Lung microvascular endothelial cell (primary cell): ENCODE results near the gene FBXO28. TPM values are rescaled to one million over a fixed set of nuclear protein-coding genes. Genes with fewer than 3 reads are reported as not detected.

Experiments used
- DNase-seq, 2 donors: peaks; one replicate each; pipeline versions ENCODE4 v3.0.0 to v3.0.0-alpha.2; 2010; ENCODE audit warnings: low read depth in 2 of 2
- total RNA-seq: library from RNA; depleted of rRNA; stranded (reverse); fragments of >200 nt; gene quantifications from 2 replicates; pipeline ENCODE4 v1.2.1, GENCODE V29; 2014

Gene FBXO28
- total RNA-seq, 1 donor from 2014 or later, result 95.0 TPM

DNA sequence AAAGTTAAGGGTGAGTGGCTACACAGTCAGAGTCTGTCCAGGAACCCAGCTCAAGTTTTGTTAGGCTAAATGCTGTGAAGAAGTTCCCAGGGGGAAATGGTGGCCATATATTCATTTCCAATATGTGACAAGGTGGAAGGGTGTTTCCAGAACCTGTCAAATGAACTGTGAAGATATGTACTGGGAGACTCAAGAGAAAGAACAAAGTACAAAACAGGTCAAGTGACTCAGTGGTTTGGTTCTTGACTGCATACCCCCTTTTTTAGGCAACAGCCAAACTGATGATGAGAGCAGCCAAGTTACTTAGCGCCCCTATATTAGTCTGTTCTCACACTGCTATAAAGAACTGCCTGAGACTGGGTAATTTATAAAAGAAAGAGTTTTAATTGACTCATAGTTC lies 18.6 kb upstream of the FBXO28 start:
- DNase-seq, result no peak

DNA sequence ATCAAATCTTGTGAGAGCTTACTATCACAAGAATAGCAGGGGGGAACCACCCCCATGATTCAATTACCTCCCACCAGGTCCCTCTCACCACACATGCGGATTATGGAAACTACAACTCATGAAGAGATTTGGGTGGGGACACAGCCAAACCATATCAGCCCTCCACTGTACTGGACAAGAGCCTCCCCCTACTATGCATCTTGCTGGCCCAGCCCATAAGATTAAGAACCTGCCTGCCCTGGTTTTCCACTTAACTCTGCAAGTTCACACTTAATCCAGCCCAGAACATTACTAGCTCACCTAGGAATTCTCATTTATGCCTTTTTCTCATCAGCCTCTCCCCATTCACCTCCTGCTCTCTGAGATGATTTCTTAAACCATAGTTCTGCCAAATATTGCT lies 18.0 kb upstream of the FBXO28 start:
- DNase-seq, result no peak

DNA sequence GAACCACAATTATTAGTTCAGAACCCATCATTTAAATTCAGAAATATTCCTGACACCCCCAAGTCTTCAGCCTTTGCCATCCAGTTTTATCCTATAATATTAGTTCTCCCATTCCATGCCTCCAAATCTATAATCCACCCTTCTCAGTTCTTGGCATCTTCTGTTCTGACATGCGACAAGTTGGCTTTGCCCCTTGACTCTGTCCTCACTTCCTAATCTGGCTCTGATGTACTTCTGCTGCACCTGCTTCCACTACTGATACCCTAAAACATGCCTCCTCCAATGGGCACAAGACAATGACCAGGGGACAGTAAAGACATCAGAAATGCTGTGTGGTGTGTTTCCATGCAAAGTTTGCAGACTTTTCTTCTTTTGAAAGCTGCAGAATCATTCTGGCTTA lies 17.1 kb upstream of the FBXO28 start:
- DNase-seq, result no peak

DNA sequence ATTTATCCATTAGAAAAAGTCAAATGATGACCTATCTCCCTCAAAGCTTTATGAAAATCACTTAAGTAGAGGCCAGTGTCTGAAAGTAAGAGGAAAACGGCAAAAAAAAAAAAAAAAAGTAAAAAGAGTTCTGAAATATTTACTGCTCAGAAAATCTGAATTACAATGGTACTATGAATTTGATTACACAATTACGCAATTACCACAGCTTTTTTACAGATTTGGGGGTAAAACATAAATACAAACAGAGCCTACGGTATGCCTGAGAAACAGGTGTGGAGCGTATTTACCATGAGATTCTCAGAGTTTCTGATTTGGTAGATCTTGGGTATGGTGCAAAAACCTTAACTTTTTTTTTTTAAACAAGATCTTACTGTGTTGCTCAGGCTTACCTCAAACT lies 15.9 kb upstream of the FBXO28 start:
- DNase-seq, result no peak

DNA sequence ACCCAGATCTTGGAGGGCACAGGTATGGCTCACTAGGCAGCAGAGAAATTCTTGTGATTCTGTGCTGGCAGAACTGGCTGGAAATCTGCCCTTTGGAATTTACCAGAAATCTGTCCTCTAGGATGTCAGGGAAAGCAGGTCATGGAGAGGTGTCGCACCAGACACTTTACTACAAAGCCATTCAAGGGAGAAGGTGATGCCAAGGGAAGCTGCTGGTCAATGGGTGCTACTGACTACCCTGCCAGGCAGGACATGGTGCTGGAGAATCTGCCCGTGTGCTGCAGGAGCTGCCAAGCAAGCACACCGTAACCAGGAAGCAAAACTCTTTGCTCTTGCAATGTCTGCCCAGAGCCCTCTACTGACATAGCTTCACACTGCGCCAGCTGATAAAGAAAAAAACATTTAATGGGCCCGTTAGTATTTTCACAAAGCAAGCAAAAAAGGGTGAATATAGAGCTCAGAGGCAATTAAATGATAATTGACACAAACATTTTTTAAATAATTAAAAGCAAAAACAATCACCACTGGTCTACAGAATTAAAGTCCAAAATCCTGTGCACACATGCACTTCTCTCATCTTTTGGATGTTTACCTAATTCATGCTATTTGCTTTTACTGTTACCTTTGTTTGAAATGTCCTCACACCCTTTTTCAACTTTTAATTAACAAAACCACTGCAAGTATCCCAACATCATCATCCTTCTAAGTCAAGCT lies 7.2 kb upstream of the FBXO28 start:
- DNase-seq, result peak; percentile 71 to 94

DNA sequence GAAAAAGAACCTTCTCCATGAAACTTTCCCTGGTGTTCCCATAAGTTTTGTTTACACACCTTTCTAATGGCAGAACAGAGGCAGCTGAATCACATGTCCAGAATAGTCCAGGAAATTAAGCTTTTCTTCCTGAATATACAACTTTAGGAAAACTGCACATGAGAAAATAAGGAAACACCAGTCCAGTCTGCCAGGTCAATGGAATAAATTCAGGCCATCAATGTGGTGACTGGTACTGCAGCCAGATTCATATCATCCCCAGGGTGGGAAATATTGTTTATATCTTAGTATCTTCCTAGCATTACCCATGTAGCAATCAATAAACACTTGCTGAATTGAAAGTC lies 6.7 kb upstream of the FBXO28 start:
- peak in 1 of 2 donors; percentile 84 for DNase-seq

DNA sequence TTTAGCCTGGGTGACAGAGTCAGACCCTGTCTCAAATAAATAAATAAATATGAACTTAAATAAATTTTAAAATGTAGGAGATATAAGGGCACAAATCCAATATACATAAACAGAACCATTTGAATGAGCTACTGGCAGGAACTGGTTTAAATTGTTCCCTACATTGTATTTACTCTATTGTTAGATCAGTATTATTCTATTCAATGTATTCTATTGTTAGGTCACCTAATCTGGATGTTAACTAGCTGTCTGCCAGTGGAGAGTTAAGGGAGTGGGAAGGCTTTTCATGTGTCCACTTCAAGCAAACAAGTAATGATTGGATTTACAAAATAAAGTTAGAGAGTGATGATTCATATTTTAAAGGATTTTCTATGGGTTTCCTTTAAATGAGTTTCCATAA lies 4.9 kb upstream of the FBXO28 start:
- peak in 1 of 2 donors; percentile 53 for DNase-seq

DNA sequence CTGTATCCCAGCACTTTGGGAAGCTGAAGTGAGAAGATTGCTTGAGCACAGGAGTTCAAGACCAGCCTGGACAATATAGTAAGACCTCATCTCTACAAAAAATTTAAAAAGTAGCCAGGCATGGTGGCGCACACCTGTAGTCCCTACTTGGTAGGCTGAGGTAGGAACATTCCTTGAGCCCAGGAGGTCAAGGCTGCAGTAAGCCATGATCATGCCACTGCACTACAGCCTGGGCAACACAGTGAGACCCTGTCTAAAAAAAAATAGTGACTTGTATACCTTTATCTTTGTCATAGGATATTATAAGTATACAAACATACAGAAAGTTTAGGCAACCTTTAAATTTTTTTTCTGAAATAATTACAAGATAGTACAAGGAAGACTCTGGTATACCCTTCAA lies 3.9 kb upstream of the FBXO28 start:
- no peak for DNase-seq

DNA sequence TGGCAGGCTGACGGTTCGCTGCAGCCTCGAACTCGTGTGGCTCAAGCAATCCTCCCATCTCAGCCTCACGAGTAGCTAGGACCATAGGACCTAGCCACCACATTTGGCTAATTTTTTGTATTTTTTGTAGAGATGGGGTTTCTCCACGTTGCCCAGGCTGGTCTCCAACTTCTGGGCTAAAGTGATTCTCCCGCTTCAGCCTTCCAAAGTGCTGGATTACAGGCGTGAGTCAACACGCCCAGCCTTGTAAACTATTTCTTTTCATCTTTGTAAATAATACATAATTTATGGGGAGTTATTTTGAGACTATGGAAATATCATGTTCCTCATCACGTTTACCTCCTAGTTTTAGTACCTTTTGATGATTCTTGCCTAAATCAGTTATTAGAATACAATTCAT lies 906 bp upstream of the FBXO28 start:
- DNase-seq, result no peak

DNA sequence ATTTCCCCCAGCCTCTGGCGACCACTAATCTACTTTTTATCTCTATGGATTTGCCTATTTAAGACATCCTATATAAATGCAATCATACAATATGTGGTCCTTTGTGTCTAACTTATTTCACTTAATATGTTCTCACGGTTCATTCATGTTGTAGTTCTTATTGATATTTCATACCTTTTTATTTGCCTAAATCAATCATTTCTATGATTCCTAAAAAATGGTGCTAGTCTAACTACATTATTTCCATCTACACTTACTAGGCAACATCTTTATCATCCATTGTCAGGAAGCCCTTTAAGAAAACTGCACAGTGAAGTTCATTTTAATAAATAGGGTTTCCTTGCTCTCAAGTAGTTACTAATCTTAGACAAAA lies 380 bp upstream of the FBXO28 start:
- no peak for DNase-seq

DNA sequence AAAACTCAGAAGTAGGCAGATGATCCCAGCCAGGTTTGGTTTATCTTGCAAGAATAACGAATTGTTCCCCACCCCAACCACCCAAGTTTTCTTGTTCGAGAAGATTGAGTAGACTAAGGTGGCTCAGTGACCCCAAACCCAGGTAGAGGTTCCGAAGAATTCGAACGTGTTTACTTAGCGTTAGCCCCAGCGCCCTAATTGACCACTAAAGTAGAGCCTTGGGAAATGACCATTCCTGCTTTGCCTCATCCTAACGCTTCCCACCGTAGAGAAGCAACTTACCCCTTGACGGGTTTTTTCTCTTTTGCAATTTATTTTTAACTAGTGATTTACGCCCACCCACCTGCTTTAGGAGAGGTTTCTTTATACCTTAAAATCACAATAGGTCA lies 870 bp downstream of the FBXO28 start:
- peak; percentile 30 to 39 for DNase-seq

DNA sequence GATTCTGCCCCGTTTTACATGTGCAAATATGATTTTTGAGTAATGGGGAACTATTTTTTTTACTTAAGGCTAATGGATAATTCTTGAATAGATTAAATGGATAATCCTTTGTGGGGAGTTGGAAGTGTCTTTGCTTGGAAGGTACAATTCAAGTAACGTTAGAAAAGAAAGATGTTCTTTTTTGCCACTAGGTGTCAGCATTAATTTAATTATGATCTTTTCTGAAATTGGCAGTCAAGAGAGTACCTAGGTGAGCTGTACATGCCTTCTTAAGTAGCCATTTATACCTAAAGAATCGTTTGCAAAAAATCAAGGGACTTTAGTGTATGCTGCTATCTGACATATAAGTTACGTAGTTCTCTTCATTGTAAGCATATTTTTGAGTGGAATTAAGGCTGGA lies 2.2 kb downstream of the FBXO28 start:
- peak; percentile 69 to 72 for DNase-seq

DNA sequence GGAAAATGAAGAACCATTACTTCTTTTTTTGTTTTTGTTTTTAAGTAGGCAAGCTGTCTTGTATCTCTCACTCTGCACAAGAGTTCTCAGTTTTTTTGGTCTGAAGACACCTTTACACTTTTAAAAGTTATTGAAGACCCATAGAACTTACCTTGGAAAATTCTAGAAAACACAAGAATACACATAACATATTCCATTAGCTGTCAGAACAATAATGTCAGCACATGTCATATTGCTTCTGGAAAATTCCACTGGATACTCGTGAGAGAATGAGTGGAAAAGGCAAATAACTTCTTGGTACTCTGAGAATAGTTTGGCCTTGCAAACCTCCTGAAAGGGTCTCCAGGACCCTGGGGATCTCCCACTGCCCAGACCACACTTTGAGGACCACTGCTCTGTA lies 4.8 kb downstream of the FBXO28 start:
- DNase-seq, result peak in 1 of 2 donors; percentile 31

DNA sequence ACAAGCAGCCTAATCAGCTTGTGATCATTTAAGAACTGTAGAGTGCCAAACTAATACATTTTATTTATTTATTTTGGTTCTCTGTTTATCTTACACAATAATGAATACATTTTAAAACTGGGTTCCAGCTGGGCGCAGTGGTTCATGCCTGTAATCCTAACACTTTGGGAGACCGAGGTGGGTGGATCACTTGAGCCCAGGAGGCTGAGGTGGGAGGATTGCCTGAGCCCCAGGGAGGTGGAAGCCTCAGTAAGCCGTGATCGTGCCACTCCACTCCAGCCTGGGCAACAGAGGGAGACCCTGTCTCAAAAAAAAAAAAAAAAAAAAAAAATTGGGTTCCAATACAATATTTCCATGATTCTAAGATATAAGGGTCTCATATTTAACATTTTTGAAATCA lies 9.2 kb downstream of the FBXO28 start:
- DNase-seq, result no peak

DNA sequence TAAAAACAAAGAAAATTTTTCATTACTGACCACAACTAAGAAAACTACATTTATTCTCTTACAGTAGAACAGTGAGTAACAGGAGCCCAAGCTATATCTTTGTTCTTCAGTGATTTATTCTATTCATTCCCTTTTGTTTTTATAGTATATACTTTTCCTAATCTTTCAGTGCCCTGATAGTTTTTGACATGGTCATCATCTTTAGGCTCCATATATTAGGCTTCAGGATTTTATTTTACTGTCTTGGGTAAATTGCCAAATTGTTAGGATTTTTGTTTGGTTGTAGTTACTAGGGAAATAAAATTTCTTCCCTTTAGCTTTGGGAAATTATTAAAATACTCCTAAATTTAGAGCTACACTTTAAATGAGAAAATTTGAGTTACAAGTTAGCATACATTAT lies 10.3 kb downstream of the FBXO28 start:
- no peak for DNase-seq

DNA sequence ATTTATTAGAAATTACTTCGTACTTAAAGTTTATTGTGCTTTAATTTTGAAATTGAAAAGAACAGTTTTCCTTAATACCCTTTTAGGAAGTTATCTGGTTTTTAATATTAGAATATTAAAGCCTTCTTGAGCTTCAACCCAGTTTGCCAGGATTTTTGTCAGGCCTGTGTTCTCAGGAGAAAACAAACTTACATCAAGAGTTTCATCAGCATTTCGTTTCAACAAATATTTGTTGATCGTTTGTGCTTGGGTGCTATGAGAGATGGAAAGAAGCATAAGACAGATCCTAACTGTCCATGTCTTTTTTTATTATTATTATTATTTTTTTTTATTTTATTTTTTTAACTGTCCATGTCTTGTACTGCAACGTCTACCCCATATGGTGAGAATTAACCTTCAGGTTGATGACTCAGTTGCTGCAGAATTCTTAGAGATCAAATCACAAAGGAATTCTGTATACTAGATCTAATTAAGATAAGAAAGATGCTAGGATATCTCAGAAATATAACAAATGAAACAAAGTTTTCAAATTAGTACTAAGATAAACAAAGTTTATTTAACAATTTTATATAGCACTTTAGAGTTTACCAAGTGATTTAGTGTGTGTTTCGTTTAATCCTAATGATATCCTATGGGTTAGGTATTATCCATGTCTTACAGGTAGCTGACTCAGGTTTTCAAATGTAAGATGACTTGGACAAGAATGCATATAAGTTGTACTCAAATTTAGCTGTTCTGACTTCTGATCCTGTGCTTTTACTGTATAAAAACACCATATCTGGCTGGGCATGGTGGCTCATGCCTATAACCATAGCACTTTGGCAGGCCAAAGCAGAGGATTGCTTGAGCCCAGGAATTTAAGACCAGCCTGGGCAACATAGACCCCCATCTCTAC lies 14.3 kb downstream of the FBXO28 start:
- DNase-seq, result peak in 1 of 2 donors; percentile 29

DNA sequence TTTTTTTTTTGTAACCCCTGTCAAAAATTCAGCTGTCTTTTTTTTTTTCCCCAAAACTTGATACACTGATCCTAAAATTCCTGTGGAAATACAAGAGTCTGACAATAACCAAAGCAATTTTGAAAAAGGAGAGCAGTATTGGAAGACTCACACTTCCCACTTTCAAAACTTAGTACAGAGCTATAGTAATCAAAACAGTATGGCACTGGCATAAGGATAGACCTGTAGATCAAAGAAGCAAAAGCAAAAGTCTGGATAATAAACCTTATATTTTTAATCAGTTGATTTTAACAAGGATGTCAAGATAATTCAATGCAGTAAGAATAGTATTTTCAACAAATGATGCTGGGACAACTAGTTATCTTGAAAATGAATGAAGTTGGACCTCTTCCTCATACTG lies 17.3 kb downstream of the FBXO28 start:
- no peak for DNase-seq

DNA sequence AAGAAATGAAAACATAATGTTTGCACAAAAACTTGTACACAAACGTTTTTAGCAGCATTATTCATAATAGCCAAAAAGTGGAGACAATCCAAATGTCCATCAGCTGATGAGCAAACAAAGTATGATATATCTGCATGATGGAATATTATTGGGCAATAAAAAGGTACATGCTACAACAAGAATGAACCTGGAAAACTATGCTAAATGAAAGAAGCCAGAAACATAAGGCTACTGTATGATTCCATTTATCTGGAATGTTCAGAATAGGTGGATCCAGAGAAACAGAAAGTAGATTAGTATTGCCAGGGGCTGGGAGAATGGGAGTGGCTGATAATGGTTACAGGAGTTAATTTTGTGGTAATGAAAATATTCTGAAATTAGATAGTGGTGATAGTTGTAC lies 19.0 kb downstream of the FBXO28 start:
- DNase-seq, result no peak

DNA sequence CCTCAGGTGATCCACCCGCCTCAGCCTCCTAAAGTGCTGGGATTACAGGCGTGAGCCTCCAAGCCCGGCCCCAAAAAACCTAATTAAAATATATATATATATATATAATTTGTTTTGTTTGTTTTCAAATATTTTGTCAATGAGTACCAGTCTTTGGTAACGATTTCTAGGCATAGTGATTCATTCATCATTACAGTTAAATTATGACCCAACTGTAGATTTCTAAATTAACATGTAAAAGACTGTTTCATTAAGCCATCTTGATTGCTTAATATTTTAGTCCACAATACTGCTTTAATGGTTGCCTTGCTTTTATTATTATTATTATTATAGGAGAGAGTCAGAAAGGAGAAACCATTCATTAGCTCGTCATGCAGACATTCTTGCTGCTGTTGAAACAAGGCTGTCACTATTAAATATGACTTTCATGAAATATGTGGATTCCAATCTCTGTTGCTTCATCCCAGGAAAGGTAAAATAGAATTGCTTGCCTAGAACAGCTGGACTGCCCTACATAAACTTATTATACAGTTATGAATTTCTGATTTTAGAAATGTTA lies 19.9 kb downstream of the FBXO28 start:
- DNase-seq, result no peak

DNA sequence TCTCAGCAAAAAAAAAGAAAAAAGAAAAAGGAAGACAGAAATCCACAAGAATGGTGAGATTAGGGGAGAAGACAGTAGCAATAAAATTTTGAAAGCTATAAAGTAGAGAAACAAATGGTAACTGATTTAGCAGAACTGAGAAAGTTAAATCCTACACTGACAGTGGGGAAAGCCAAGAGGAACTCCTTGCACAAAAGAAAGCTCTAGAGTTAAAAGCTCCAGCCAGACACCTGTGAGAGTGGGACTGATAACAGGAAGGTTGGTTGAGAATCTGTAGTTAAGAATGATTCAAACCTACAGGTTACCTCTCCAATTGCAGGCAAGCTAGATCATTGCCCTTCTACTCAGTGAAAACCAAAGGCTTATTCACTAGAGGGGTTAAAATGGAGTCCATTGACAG lies 23.6 kb downstream of the FBXO28 start:
- DNase-seq, result no peak

DNA sequence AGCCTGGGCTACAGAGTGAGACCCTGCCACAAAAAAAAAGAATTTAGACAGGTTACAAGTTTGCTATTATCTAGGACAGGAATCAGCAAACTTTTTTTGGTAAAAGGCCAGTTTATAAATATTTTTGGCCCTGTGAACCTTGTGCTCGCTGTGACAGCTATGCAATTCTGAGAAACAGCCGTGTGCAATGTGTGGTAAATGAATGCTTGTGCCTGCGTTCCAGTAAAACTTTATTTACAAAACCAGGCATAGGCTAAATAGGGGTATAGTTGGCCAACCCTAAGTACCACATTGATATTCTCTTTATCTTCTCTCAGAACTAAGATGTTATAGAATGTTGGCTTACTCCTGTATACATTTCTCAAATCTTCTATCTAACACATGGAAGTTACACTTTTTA lies 24.3 kb downstream of the FBXO28 start:
- no peak for DNase-seq

DNA sequence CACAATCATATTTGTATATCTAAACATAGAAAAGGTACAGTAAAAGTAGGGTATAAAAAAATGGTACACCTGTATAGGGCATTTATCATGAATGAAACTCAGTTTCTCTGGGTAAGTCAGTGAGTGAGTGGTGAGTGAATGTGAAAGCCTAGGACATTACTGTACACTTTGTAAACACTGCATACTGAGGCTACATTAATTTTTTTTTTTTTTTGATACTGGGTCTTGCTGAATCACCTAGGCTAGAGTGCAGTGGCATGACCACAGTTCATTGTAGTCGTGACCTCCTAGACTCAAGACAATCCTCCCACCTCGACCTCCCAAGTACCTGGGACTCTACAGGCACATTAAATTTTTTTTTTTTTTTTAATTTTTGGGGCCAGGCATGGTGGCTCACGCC lies 27.8 kb downstream of the FBXO28 start:
- no peak for DNase-seq

DNA sequence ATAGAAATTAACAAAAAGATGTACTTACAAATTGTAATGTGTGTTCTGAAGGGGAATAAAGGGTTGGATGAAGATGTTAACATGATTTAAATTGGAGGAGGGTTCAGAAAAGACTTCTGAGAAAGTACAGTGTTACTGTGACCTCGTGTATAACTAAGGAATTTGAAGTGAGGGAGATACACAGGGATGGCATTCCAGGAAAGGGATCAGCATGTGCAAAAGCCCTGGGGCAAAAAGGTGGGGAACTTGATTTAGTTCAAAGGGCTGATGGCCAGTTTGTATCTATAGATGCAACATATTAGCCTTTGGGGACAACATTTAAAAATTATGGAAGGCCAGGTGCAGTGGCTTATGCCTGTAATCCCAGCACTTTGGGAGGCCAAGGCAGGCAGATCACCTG lies 35.8 kb downstream of the FBXO28 start:
- DNase-seq, result no peak
